SW480 (cell line): ENCODE measurements around the gene ASIC2.
A peak's percentile ranks its signal among the peaks of the same experiment; 100 is the strongest.

Source experiments
- DNase-seq: peaks from one replicate; pipeline ENCODE4 v3.0.0-alpha.2; 2016; ENCODE audit warnings: low spot score

The ASIC2 gene

GRCh38 chr17:33071656-33072055, 221.4 kb downstream of the ASIC2 start:
- no peak for DNase-seq

- no peak for DNase-seq
Measured at GRCh38 chr17:33057564-33057963, 235.5 kb downstream of the ASIC2 start.

GRCh38 chr17:33056399-33057146, 236.5 kb downstream of the ASIC2 start:
- no peak for DNase-seq

DNA sequence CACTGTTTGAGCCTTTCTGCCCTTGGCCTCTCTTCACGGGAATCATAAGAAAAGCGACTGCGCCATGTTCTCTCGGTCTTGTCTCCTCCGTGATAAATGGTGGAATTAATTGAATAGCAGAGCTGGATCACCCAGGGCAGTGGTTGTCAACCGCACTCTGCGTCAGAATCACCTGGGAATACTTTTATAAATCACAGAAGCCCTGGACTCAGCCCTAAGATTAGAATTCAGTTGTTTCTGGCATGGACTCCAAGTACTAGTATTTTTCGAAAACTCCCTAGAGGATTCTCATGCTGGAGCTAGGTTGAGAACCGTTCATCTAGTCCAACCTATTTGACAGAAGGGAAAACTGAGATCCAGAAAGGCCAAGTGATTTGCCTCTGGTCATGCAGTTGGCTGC, 237.3 kb downstream of the ASIC2 start:
- no peak for DNase-seq

DNA sequence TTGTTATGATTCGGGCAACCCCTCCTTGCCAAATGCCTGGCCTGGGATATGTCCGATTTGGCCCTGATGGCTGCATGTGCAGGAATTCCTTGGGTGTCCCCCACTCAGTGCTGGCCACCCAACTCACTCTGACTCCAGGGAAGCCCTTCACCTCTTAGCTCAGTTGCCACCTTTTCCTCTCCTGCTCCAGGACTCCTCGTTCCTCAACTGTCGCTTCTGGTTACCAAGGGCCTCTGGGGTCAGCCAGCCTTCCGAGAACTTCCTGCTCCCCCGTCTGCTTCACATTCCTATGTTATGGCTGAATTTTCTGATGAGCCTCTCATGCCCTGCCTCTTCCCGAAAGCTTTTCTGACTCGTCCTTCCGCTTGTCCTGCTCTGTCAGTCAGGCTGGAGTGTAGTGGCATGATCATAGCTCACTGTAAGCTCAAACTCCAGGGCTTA, 237.9 kb downstream of the ASIC2 start:
- no peak for DNase-seq

- DNase-seq = no peak
Measured at GRCh38 chr17:33054412-33054811, 238.7 kb downstream of the ASIC2 start.

GRCh38 chr17:33053676-33054075, 239.4 kb downstream of the ASIC2 start:
- DNase-seq = no peak

DNA sequence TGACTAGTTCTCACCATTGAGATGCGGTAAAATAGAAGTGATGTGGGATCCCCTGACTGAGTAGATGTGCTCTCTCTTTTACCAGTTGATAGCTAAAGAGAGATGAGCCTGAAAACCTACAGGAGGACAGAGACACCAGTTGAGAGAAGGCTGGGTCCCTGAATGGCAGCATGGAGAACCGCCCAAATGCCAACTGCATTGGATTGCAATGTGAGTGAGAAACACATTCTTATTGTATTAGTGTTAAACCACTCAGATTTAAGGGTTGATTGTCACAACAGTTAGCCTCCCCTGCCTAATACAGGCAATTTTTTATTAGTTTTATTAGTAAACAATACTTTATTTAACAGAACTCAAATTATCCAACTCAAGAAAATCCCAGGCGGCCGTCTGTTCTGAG, 240.2 kb downstream of the ASIC2 start:
- no peak for DNase-seq

GRCh38 chr17:33050611-33051140, 242.4 kb downstream of the ASIC2 start:
- no peak for DNase-seq

DNA sequence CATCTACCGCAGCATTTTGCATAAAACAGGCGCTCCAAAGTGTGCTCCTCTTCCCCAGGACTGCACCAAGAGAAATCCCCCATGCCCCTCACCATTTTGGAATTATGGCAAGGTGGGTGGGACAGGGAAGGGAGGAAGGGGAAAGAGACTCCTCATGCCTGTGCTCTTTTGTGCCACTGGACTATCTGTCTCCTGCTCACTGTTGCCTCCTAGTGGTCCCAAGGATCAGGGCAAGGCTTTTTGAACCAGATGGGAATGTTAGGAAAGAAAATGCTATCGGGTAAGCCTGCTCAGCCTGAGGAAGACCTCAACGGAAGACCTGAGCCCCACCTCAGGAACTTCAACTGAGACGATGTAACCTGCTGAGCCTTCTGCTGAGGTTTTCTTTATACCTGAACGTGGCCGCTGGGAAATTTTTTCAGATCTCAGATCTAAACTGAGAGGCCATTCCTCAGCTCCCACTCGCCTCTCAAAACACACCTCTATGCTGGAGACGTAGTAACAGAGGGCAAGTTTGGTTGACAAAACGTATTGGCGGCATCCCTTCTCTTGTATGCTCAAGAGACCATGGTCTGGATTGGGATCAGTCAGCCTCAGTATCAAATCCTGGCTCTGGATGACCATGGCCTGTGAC, 243.2 kb downstream of the ASIC2 start:
- peak; percentile 25 for DNase-seq

- DNase-seq = no peak
Measured at GRCh38 chr17:33046361-33047255, 246.5 kb downstream of the ASIC2 start.

- no peak for DNase-seq
Measured at GRCh38 chr17:33045216-33045615, 247.9 kb downstream of the ASIC2 start.

- no peak for DNase-seq
Measured at GRCh38 chr17:33044771-33045170, 248.3 kb downstream of the ASIC2 start.

DNA sequence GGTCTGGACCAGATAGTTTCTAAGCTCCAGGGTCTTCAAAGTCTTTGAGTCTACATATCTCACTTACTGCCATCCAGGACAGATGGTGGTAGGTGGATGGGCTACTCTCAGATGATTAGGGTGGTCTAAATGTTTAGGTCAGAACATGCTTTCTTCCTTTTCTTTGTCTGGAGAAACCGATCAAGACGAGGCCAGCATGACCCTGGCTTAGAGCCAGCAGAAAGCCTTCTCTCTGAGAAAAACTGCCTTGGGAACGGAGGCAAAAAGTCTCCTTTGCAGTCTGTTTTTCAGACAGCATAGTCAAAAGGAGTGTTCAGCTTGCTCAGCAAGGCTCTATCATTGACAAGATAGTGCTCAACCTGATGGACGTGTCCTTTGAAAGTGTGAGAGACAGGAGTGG, 252.6 kb downstream of the ASIC2 start:
- DNase-seq = no peak

- no peak for DNase-seq
Measured at GRCh38 chr17:33039874-33040273, 253.2 kb downstream of the ASIC2 start.

DNA sequence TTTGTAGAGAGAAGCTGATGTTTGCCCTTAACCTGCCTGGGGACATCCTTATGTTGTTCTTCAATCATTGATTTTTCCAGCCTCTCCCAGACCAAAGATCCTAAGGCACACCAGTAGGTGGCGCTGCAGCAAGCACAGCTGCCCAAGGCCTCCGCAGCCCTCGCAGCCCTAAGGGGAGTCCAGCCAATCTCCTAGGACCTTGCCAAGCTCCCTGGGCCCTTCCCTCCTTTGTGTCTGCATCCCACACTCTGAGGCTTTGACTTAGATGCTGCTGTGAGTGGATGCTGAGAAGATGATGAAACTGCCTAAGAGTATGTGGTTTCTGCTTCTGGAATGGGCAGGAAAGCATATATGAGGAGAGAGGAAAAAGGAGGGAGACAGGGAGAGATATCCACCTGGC, 254.4 kb downstream of the ASIC2 start:
- no peak for DNase-seq

- no peak for DNase-seq
Measured at GRCh38 chr17:33033176-33033575, 259.9 kb downstream of the ASIC2 start.

DNA sequence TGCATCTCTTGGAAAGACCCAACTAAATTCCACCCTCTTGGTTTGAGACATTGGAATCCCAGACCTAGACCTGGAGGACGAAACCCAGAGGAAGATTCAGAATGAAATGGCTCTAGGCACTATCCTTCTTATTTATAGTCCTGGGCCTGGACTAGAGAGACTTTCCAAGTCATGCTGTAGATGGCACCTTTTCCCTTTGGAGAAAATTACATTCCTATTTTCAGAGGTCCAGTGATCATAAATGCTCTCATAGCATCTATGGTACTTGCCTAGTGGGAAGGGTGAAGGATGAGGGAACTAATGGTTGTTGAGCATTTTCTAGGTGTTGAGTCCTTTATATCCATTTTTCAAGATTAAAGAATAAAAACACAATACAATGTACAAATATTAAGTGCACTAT, 264.3 kb downstream of the ASIC2 start:
- no peak for DNase-seq

- DNase-seq = no peak
Measured at GRCh38 chr17:33028061-33028460, 265.0 kb downstream of the ASIC2 start.

- no peak for DNase-seq
Measured at GRCh38 chr17:33024688-33025486, 268.2 kb downstream of the ASIC2 start.

- DNase-seq = no peak
Measured at GRCh38 chr17:33023790-33024189, 269.3 kb downstream of the ASIC2 start.
